Measurements from ENCODE around the gene HOXC11.

Gene HOXC11

GRCh38 chr12:53998900-53999236 lies 25.9 kb downstream of the HOXC11 start:
- no peak for DNase-seq

- no peak for DNase-seq
These were observed 26.7 kb downstream of the HOXC11 start for GRCh38 chr12:53999559-54000115.

- no peak for DNase-seq
These were observed 27.5 kb downstream of the HOXC11 start, which contains the start of gene HOXC9 for GRCh38 chr12:54000116-54001114. Gene HOXC9 (plus strand): TSS chr12:54000161. CDS start chr12:54000189, 28 bp downstream.

GRCh38 chr12:54001283-54002187 lies 28.6 kb downstream of the HOXC11 start:
- DNase-seq, result no peak

- no peak for DNase-seq
These were observed 29.5 kb downstream of the HOXC11 start for GRCh38 chr12:54002278-54002914.

GRCh38 chr12:54002915-54003389 lies 30.0 kb downstream of the HOXC11 start:
- DNase-seq, result no peak

GRCh38 chr12:54003625-54004024 lies 30.7 kb downstream of the HOXC11 start:
- no peak for DNase-seq

- DNase-seq, result no peak
These were observed 31.3 kb downstream of the HOXC11 start for GRCh38 chr12:54004063-54004840.

GRCh38 chr12:54004841-54005530 lies 32.1 kb downstream of the HOXC11 start:
- no peak for DNase-seq

- no peak for DNase-seq
These were observed 32.6 kb downstream of the HOXC11 start for GRCh38 chr12:54005531-54005852.

- DNase-seq, result peak; percentile 83
These were observed 33.1 kb downstream of the HOXC11 start for GRCh38 chr12:54005853-54006558.

- no peak for DNase-seq
These were observed 33.8 kb downstream of the HOXC11 start for GRCh38 chr12:54006559-54007220.

- no peak for DNase-seq
These were observed 34.8 kb downstream of the HOXC11 start for GRCh38 chr12:54007538-54008259.

GRCh38 chr12:54008260-54008552 lies 35.3 kb downstream of the HOXC11 start:
- DNase-seq, result no peak

GRCh38 chr12:54009171-54010052 lies 36.5 kb downstream of the HOXC11 start:
- DNase-seq, result no peak

GRCh38 chr12:54010053-54010971 lies 37.4 kb downstream of the HOXC11 start:
- DNase-seq, result no peak

GRCh38 chr12:54010972-54011664 lies 38.2 kb downstream of the HOXC11 start:
- no peak for DNase-seq

All from activated CD4-positive, alpha-beta T cell treated with anti-CD3 and anti-CD28 coated beads, Interleukin-2, amount 50 U/mL, for 16 hours (primary cell).